Amygdala (tissue), 56 donors: ENCODE results near the gene ZNF215.
"Not testable (repeated sequence)": the region's sequence is repeated elsewhere in the genome, so short reads cannot be mapped to it uniquely, and the experiment has no call there.

ENCODE experiments used
- DNase-seq, 56 donors: peaks; one replicate each; lab custom pipeline; 2025; lab: John Stamatoyannopoulos, UW

Gene ZNF215

DNA sequence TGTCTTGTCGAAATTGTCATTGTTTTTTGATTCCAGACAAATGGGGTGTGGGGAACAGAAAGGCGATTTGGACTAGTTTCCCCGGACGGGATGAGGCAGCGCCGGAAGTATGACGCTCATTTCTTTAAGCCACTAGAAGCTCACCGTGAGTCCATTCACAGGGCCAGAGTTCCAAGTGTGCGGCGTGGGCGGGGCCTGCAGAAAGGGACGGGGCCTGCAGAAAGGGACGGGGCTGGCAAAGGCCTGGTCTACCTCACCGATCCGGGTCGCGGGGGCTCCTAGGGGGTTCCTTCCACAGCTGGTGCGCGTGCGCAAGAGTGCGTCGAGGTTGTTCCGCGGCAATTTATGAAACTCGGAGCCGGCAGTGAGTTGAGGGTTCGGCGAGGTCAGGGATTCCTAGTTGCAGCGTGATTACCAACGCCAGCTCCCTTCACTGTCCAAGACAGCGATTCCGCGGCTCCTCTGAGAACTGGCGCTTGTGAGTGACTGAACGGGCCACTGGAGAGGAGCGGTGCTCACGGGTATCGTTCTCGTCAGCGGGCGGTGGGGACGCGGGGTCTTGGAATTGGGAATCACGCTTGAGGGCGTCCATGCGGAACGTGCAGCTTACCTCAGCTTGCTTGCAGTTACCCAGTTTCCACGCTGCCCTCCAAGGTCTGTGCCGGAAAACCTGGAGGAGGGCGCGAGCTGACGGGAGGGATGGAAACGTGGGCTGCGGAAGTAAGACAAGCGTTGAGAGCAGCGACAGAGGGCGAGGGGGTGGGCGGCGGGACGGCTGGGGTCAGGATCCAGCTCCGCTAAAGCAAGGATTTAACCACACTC is at the start of gene ZNF215:
Gene ZNF215 (plus strand): TSS at position 219 of the 822 bp plus-strand sequence. CDS start 5,847 bp downstream, outside the sequence.
- DNase-seq = peak in 37 of 56 donors; percentile 2 to 54 (median 20)

DNA sequence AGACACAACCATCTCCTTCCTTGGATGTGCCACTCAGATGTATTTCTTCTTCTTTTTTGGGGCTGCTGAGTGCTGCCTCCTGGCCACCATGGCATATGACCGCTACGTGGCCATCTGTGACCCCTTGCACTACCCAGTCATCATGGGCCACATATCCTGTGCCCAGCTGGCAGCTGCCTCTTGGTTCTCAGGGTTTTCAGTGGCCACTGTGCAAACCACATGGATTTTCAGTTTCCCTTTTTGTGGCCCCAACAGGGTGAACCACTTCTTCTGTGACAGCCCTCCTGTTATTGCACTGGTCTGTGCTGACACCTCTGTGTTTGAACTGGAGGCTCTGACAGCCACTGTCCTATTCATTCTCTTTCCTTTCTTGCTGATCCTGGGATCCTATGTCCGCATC is 49.3 kb upstream of the ZNF215 start:
- no peak for DNase-seq

DNA sequence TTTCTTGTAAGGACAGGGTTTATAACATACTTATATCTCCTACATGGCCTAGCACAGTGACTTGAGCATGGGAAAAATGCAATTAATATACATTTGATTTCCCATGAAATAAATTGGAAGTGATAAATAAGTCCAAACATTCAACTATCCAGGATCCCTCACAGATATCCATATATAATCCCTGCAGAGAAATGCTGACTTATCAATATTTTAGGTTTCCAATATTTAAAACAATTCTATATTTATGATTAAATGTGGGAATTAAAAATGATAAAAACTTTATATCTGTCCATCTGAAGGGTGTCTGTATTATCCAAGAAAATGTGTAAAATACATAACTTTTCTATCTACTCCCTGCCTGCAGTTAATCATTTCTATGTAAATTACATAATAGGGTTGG is 43.5 kb upstream of the ZNF215 start:
- no peak for DNase-seq

DNA sequence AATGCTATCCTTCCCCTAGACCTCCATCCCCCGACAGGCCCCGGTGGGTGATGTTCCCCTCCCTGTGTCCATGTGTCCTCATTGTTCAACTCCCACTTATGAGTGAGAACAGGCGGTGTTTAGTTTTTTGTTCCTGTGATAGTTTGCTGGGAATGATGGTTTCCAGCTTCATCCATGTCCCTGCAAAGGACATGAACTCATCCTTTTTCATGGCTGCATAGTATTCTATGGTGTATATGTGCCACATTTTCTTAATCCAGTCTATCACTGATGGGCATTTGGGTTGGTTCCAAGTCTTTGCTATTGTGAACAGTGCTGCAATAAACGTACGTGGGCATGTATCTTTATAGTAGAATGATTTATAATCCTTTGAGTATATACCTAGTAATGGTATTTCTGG is 38.5 kb upstream of the ZNF215 start:
- not testable (repeated sequence) for DNase-seq

DNA sequence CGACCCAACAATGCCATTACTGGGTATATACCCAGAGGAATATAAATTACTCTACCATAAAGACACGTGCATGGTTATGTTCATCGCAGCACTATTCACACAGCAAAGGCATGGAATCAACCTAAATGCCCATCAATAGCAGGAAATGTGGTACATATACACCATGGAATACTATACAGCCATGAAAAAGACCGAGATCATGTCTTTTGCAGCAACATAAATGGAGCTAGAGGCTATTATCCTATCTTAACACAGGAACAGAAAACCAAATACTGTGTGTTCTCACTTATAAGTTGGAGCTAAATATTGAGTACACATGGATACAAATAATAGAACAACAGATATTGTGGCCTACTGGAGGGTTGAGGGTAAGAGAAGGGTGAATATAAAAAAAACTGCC is 37.4 kb upstream of the ZNF215 start:
- no peak for DNase-seq

DNA sequence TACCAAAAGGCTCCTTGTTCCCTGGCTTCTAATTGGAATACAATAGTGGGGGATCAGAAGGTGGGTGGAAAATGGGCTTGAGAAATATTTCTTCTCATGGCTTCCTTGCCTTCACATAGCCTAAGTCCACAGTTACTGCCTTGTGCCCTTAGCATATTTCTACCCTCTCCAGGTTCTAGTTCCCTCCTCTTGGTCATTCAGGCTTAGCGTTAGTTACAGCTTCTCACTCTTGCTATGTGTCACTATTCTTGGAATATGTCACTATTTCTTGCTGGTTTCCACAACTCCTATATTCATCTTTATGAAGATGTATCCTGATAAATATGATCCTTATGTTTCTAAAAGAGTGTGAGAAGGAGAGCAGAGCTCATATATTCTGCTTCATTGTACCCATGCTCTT is 36.4 kb upstream of the ZNF215 start:
- no peak for DNase-seq

DNA sequence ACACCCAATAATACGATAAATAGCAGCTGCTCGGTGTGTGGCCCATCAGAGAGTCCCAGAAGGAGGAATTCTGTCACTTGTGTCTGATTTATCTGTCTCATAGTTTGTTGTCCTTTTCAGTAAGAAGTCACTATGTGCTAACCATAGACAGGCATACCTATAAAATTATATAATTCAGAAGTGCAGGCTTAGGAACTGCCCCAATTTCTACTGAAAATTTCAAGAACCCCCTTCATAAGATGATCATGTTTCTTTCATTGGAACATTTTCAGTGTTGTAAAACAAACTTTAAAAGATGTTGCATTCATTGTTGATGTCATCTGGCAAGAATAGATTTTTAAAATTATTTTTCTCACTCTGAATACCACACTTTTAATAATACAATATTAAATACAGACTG is 33.8 kb upstream of the ZNF215 start, which contains the start of gene OR2D2:
Gene OR2D2 (minus strand): TSS at position 101 of the 400 bp plus-strand sequence. CDS start 0 bp downstream, at position 101.
- no peak for DNase-seq

DNA sequence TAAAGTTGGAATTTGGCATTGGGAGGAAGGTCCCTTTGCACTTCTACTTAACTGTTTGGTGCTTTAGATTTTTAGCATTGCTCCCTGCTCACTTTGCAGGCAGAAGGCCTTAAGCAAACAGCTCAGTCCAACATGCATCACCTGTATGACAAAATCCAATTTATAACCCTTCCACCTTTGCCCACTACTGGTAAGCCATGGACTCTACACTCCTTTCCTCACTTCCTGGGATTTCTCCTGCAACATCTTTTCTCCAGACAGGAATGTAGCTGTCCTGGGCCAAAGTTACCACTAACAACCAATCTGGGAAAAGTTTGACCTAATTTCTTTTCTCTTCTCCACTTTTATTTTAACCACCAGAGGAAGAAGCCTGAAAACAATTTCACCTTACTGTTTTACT is 32.1 kb upstream of the ZNF215 start:
- no peak for DNase-seq

DNA sequence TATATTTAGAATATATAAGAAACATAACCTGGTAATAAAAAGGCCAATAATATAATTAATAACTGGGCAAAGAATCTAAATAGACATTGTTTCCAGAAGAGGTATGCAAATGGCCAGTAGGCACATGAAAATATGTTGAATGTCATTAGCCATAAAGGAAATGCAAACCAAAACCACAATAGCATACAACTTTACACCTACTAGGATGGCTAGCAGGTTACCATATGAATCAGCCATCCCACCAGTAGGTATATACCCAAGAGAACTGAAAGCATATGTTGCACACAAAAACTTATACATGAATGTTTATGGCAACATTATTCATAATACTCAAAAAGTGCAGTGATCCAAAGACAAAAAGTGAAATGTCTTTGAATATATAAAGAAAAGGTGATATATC is 31.2 kb upstream of the ZNF215 start:
- no peak for DNase-seq

DNA sequence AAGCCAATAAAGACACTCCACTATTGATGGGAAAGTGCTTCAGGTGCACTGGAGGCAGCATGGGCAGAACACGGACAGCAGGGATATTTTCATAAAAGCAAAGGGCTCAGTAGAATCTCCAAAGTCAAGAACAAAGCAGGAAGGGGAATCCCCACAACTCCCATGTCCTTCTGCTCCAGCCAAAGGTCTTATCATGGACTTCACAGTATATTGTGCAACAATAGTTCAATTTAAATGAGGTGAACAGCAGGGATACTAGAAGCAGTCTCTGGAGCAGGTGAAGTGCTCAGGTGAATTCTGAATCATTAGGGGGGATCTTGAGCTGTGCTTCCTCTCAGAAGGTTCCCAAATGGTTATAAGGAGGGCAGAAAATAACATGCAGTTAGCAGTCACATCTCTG is 27.3 kb upstream of the ZNF215 start:
- DNase-seq = no peak

DNA sequence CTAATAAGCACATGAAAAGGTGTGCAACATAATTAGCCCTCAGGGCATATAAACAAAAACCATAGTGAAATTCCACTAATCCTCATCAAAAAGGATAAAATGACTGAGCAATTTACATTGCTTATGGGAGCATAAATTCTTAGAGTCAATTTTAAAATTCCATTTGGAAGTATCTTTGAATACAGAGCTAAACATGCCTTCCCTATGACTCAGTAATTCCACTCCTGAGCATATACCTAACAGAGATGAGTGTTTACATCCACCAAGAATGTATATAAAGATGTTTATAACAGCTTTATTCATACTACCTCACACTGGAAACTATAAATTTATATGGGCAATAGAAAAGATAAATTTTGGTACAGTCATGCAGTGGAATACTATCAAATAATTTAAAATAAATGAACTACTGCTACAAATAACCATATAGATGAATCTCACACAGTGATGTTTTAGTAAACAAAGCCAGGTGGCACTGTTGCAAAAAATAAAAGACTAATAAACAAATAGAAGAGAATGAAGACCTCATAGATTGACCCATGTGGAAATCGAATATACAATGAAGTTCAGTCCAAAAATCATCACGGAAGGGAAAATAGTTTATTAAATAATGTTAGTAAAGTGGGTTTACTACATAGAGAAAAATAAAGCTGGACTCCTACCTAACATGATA is 25.8 kb upstream of the ZNF215 start:
- DNase-seq = no peak

DNA sequence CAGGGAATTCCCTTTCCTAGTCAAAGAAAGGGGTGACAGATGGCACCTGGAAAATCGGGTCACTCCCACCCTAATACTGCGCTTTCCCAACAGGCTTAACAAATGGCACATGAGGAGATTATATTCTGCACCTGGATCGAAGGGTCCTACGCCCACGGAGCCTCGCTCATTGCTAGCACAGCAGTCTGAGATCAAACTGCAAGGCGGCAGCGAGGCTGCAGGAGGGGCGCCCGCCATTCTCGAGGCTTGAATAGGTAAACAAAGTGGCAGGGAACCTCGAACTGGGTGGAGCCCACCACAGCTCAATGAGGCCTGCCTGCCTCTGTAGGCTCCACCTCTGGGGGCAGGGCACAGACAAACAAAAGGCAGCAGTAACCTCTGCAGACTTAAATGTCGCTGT is 21.4 kb upstream of the ZNF215 start:
- DNase-seq = not testable (repeated sequence)

DNA sequence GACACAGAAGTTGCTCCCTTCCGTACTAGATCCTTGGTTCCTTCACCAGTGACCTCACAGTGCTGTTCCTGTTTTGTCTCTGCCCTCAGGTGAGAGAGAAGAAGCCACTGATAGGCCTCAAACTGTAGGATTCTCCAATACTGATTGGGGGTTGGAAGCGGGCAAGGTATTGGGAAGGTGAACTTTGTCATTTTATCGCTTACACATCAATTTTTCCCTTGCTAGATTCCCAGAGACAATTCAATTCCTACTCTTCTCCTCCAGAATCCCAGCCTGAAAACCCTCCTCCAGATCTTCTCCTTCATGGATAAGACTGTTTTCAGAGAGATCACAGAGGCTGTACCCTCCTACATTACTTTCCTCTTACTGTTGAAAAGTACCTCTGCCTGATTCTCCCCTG is 14.8 kb upstream of the ZNF215 start:
- DNase-seq = no peak

DNA sequence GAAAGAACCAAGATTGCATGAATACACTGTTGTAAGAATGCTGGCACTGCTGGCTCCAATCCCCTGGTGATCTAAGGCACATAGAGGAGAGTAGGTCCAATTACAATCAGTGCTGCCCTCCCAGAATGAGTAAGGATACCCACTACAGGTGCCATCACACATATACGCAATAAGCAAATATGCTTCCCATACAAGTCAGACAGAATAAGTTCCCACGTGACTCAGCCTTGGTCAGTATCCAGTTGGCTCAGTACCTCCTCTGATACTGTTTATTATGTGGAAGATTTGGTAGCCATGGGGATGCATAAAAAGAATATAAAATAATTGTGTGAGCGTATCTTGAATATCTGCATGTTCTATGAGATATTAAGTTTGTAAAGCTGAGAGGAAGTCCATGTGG is 14.3 kb upstream of the ZNF215 start:
- DNase-seq = no peak

DNA sequence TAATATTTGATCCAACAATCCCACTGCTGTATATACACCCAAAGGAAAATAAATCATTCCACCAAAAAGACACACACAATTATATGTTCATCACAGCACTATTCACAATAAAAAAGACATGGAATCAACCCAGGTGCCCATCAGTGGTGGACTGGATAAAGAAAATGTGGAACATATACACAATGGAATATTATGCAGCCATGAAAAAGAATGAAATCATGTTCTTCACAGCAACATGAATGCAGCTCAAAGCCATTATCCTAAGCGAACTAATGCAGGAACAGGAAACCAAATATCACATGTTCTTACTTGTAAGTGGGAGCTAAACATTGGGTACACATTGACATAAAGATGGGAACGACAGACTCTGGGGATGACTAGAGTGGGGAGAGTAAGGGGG is 6.5 kb upstream of the ZNF215 start:
- no peak for DNase-seq

DNA sequence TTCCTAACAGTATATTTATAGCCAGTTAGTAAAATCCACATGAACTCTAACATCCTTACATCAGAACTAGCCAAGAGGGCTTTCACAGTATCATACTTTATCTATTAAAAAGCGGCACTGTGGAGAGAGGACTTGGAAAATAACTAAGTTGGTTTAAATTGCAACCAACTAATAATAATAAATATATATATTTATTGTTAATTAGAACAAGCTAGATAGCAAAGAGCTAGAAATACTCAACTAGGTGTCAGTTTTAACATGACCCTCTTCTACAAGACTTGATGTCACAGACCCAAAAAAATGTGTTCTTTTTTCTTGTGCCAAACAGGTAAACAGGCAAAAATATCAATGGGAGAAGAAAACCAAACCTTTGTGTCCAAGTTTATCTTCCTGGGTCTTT is 5.5 kb upstream of the ZNF215 start, which contains the start of gene OR2D3:
Gene OR2D3 (plus strand): TSS at position 301 of the 400 bp plus-strand sequence. CDS start 0 bp downstream, at position 301.
- DNase-seq = no peak

DNA sequence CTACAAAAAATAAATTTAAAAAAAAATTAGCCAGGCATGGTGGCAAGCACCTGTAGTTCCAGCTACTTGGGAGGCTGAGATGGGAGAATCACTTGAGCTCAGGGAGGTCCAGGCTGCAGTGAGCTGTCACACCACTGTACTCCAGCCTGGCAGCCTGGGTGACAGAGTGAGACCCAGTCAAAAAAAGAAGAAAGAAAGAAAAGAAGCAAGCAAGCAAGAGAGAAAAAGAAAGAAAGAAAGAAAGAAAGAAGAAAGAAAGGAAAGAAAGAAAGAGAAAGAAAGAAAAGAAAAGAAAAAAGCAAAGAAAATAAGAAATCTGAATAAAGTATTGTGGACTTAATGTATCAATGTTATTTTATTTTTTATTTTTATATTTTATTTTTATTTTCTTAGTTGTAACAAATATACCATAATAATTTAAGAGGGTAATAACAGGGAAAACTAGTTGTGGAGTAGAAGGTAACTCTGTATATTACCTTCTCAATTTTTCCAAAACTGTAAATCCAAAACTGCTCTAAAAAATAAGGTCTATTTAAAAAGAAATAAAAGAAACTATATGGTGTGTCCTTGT is 1.1 kb upstream of the ZNF215 start:
- DNase-seq = no peak

DNA sequence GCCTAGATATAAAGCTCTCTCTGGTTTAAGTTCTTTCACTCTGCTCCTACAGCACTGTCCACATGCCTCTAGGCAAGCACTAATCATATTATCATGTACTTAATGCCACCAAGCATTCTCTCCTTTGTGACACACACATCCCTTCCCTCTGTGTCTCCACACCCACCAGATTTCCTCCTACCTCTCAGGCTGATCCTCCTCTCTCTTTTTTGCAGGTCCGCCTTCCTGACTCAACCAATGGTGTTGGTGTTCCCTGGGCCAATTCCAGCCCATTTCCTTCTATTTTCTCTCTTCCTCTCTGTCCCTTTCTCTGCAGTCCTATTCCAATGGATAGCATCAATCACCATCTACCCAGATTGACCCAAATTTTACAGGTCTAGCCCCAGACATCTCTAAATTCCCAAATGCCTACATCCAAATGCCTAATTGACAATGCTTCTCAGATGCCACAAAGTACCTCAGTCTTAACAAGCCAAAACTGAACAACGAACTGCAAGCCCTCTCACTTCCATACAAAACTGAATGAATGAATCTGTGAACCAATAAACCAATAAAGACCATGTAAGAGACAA is 504 bp upstream of the ZNF215 start:
- DNase-seq = peak in 1 of 56 donors; percentile 26

DNA sequence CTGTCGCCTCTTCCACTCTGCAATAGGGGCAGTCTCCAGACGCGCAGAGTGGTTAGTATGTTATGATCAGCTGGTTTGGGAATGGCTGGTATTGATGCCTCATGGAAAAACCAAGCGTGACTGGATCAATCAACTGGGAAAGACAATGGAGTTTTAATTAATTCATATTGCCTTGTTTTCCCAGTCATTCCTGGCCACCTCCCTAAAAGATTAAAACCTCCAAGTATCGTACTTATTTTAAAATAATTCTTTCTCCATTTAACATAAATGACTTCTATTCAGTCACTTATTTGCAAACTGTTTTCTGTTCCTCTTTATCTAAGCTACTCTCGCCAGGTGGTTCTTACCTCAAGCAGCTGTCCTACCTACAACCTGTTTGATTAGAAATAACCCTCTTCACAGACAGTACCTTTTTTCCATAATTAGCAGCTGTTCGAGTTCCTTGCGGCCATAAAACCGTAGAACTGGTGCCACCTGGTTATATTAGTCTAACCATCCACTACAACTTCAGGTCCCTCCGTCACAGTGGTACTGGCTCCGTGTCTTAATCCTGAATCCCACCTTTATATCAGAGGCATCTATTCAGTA is 898 bp downstream of the ZNF215 start:
- DNase-seq = no peak

DNA sequence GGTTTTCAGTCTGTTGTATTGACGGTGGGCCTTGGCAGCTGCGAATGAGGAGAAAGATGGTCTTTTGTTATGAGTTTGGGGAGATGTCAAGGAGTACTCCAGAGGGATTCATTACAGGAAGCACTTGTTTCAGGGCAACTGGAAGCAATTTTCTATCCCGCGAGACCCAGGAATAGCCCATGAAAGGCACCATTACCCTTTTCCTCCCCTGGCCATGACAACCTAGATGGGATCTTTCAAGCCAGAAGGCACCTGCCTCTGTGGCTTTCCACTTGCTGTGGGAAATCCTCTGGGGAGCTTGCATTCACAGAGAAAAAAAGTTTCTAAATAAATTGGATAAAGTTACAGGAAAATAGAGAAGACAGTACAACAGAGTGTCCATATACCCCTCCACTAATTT is 2.7 kb downstream of the ZNF215 start:
- no peak for DNase-seq
